ENCODE results near the gene RSL24D1.

The RSL24D1 gene

DNA sequence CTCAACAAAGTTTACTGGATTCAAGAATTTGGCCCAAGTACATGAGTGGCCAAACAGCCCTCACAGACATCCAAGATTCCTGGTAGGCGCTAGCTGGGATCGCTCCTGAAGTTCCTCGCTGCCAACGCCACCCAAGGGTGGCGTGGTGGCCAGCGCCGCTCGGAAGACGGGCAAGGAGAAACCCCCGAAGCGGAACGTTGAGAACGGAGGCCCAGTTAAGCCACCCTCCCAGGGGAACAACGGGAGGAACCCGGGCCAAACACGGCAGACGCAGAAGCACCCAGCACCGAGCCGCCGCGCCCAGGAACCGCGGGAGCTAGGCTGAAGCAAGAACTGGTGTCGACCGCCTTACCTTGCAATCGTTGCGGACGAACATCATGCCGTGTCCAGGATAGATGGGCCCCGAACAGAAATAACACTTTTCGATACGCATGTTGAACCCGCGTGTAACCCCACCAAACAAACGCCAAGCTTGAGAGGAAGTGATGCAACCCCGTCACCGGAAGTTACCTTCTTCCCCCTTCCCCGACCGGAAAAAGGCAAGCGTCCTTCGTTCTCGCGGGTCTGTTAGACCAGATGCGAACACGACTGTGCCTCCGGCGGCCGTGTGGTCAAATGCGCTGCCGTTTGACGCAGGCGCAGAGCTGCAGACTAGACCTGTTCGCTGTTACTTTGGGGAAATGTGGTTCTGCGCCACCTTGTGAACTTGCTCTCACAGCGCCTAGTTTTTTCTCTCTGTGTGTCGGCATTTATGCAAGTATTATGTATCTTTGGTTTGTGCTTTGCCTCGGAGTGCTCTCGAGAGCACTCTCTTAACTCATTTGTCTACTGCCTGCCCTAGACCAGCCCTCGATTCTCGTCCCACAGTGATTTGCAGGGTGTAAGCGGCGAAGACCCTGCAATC lies at the start of gene RSL24D1:
Gene RSL24D1, minus strand, starts transcription at position 484 of the 904 bp plus-strand sequence. Its CDS starts 51 bp downstream, at position 433.
- H3K4me1 ChIP-seq (ENCODE audit: insufficient read depth, low read length): peaks cover 28% of the 10 kb centered on the region
- no peaks in the 10 kb centered on the region for H3K9me3 ChIP-seq (ENCODE audit: low read length)
- H3K9ac ChIP-seq (ENCODE audit: low read length): peak within 1 kb of the TSS; percentile 96
- peak within 1 kb of the TSS; percentile 80 for H3K27ac ChIP-seq (ENCODE audit: low read depth, low read length)
- no peaks in the 10 kb centered on the region for H3K27me3 ChIP-seq (ENCODE audit: control insufficient read depth in 1 of 2, insufficient read depth in 2 of 2, low read length in 2 of 2)
- peak within 1 kb of the TSS; percentile 52 to 93 for H3K4me3 ChIP-seq (ENCODE audit: low read depth in 1 of 2, low read length in 2 of 2)
- H3K36me3 ChIP-seq (ENCODE audit: insufficient read depth, low read length): peaks cover 9% of the 10 kb centered on the region

DNA sequence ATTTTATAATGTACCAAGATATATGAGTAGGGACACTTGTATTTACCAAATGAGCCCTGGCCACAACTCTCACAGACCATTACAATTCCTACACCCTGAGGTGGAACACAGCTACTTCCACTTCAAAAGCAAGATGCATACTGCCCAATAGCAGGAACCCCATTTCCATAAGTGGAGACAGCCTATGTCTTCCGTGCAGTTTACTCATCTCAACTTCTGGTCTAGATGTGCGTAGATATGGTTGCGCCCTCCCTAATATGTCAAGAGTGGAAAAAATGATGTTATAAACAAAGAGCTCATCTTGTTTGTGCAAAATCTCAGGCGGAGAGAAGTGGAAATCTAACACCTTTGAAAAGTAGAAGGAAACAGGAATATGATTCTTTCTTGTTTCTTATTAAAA lies 48.3 kb upstream of the RSL24D1 start:
- no peak overlapping the region for H3K4me3 ChIP-seq (ENCODE audit: low read depth in 1 of 2, low read length in 2 of 2)
- no peaks in the 10 kb centered on the region for H3K36me3 ChIP-seq (ENCODE audit: insufficient read depth, low read length)
- H3K9me3 ChIP-seq (ENCODE audit: low read length): no peaks in the 10 kb centered on the region
- H3K27ac ChIP-seq (ENCODE audit: low read depth, low read length): no peak overlapping the region
- no peaks in the 10 kb centered on the region for H3K27me3 ChIP-seq (ENCODE audit: control insufficient read depth in 1 of 2, insufficient read depth in 2 of 2, low read length in 2 of 2)
- no peaks in the 10 kb centered on the region for H3K4me1 ChIP-seq (ENCODE audit: insufficient read depth, low read length)
- no peak overlapping the region for H3K9ac ChIP-seq (ENCODE audit: low read length)

DNA sequence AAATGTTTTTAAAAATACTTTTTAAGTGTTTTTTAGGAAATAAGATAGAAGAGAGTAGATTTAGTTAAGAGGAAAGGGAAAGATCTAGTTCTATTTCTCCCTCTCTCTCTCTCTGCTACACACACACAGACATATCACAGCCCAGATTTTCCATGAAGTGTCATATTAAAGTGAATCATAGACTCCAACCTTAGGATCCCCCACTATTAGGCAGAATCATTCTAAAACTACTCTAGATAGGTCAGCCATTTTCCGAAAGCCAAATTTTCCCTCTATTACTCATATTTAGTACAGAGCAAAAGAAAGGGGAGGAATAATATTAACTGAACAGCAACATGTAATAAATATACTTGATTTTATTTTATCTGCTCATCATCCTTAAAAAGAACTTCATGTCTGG lies 45.1 kb upstream of the RSL24D1 start:
- Histone ChIP-seq H3K9ac (ENCODE audit: low read length) (no peak overlapping the region), H3K36me3 (ENCODE audit: insufficient read depth, low read length) (no peaks in the 10 kb centered on the region), H3K4me1 (ENCODE audit: insufficient read depth, low read length) (no peaks in the 10 kb centered on the region), H3K27me3 (ENCODE audit: control insufficient read depth in 1 of 2, insufficient read depth in 2 of 2, low read length in 2 of 2) (no peaks in the 10 kb centered on the region), H3K9me3 (ENCODE audit: low read length) (no peaks in the 10 kb centered on the region), H3K4me3 (ENCODE audit: low read depth in 1 of 2, low read length in 2 of 2) (no peak overlapping the region), H3K27ac (ENCODE audit: low read depth, low read length) (no peak overlapping the region)

DNA sequence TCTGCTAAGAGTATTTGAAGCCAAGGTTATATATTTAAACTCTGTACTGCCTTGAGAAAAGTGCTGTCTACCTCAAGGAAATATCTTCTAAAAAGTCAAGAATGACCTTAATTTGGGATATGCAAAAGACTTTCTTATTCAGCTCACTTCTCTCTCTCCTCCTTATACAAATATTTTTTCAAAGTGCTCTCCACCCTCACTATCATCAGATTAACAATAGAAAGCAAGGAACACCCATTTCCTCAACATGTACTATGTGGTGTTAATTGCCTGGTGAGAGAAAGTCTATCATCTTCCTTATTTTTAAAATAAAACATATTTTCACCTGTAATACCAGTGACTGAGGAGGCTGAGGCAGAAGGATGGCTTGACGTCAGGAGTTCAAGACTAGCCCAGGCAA lies 44.4 kb upstream of the RSL24D1 start:
- Histone ChIP-seq H3K4me1 (ENCODE audit: insufficient read depth, low read length) (no peaks in the 10 kb centered on the region), H3K9ac (ENCODE audit: low read length) (no peak overlapping the region), H3K9me3 (ENCODE audit: low read length) (no peaks in the 10 kb centered on the region), H3K36me3 (ENCODE audit: insufficient read depth, low read length) (no peaks in the 10 kb centered on the region), H3K27ac (ENCODE audit: low read depth, low read length) (no peak overlapping the region), H3K4me3 (ENCODE audit: low read depth in 1 of 2, low read length in 2 of 2) (no peak overlapping the region), H3K27me3 (ENCODE audit: control insufficient read depth in 1 of 2, insufficient read depth in 2 of 2, low read length in 2 of 2) (no peaks in the 10 kb centered on the region)

DNA sequence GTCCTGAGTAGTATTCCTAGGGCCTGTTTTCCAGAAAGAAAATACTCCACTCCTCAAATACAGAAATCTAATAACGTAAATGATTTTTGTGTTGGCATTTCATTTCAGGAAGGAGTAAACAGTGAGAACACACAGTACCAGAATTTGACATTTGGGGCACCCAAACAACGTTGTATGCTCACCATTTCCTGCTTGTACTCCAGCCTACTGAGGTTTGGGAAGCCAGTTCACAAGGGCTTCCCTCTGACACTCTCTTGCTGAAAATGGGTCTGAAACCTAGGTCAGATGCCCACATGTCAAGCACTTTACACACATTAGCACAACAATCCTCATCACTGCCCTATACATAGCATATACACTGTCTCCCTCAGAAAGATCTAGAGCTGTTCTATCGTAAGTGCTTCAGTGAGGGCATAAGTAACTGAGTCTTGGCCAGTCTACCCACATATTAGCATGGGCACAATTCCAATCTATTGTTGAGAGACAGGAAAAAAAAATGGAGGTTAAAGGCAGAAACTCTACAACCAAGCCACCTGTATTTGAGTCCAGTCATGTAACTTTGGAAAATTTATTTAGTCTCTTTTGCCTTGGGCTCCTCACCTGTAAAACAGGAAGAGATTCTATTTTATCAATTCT lies 43.5 kb upstream of the RSL24D1 start:
- no peaks in the 10 kb centered on the region for H3K4me1 ChIP-seq (ENCODE audit: insufficient read depth, low read length)
- H3K27ac ChIP-seq (ENCODE audit: low read depth, low read length): no peak overlapping the region
- H3K27me3 ChIP-seq (ENCODE audit: control insufficient read depth in 1 of 2, insufficient read depth in 2 of 2, low read length in 2 of 2): no peaks in the 10 kb centered on the region

DNA sequence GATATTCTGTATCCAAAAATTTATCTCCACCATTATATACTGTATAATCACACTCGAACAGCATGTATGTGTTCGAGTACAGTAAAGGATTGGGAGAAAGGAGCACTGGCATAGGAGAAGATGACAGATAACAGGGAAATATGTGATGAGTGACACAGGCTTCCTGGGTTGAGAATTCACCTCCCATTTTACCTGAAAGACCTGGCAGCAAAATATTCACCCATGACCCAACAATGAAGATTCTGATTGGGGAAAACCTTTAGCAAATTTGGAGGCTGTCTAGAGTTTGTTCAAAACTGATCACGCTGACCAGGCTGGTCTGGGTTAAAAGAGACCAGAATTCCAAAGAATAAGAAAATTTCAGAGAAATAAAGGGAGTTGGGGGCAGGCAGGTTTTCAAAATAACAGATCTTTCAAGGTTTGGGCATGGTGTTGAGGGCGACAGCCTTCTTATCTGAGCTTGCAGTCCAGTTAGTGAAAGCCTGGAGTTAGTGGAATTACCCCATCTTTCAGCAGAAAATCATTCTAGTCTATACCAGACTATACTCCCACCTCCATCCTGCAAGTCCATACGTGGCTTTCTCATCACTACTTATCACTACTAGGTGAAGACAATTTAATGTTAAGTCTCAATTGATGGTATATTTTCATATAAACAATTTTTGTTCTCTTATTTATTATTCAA lies 42.8 kb upstream of the RSL24D1 start:
- Histone ChIP-seq H3K36me3 (ENCODE audit: insufficient read depth, low read length) (no peaks in the 10 kb centered on the region), H3K4me3 (ENCODE audit: low read depth in 1 of 2, low read length in 2 of 2) (no peak overlapping the region), H3K9ac (ENCODE audit: low read length) (no peak overlapping the region), H3K27ac (ENCODE audit: low read depth, low read length) (no peak overlapping the region), H3K4me1 (ENCODE audit: insufficient read depth, low read length) (no peaks in the 10 kb centered on the region), H3K9me3 (ENCODE audit: low read length) (no peaks in the 10 kb centered on the region), H3K27me3 (ENCODE audit: control insufficient read depth in 1 of 2, insufficient read depth in 2 of 2, low read length in 2 of 2) (no peaks in the 10 kb centered on the region)

More for the DNA sequence above, 43.5 kb upstream of the RSL24D1 start:
- Histone ChIP-seq H3K9me3 (ENCODE audit: low read length) (no peaks in the 10 kb centered on the region), H3K9ac (ENCODE audit: low read length) (no peak overlapping the region), H3K4me3 (ENCODE audit: low read depth in 1 of 2, low read length in 2 of 2) (no peak overlapping the region), H3K36me3 (ENCODE audit: insufficient read depth, low read length) (no peaks in the 10 kb centered on the region)

DNA sequence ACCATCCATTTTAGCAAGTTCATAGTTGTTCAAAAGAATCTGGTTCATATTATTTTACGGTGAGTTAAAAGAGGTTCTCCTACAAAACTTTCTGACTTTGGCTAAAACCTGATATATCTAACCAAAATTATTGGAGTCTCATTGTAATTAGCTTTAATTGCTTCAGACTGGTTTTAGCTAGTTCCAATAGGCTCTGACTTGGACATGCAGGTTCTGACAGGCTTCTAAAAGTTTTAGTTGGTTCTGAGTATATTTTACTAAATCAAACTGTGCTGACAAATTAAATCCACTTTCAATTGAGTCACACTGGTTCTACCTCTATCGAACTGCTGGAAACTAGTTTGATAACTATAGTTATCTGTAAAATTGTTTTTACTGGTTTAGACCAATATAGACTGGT lies 42.1 kb upstream of the RSL24D1 start:
- H3K9me3 ChIP-seq (ENCODE audit: low read length): no peaks in the 10 kb centered on the region
- H3K9ac ChIP-seq (ENCODE audit: low read length): no peak overlapping the region
- no peaks in the 10 kb centered on the region for H3K36me3 ChIP-seq (ENCODE audit: insufficient read depth, low read length)

DNA sequence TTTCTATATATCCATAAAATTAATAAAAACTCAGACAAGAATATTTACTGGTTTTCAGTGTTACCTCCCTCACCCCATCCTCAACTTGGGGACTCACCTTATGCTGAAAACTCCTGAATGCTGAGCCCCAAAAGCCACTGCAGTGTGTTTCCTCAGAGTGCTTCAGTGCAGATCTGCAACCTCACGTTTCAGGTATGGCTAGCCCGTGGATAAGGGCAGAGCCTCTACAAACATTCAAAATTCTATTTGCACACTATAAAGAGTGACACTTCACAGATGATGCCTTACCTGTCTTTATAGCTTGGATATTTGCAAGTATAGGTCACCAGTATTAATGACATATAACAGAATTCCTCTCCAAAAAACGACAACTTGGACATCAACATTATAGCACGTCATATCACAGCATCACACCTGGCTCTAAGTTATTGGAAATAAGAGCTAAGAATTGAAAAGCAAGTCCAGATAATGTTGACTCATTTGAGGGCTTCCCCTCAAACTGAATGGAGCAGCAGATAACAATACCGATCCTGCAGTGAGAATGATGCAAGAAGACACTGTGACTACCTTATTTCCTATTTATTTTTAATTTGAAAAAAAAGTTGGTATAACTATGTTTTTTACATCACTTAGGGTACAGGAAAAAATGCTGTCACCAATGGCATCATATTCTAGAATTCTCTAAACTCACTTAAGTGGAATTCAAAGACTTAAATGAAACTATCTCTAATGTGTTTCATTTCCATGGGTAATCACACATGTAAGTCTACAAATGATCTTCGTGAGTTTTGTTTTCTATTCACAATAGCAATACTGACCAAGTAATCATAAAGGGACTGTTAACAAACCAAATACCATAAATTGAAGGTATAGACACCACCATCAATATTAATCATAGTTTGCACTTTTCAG lies 40.7 kb upstream of the RSL24D1 start:
- Histone ChIP-seq H3K9ac (ENCODE audit: low read length) (no peak overlapping the region), H3K27ac (ENCODE audit: low read depth, low read length) (no peak overlapping the region), H3K9me3 (ENCODE audit: low read length) (no peaks in the 10 kb centered on the region), H3K4me1 (ENCODE audit: insufficient read depth, low read length) (no peaks in the 10 kb centered on the region), H3K36me3 (ENCODE audit: insufficient read depth, low read length) (no peaks in the 10 kb centered on the region), H3K27me3 (ENCODE audit: control insufficient read depth in 1 of 2, insufficient read depth in 2 of 2, low read length in 2 of 2) (no peaks in the 10 kb centered on the region), H3K4me3 (ENCODE audit: low read depth in 1 of 2, low read length in 2 of 2) (no peak overlapping the region)

More for the DNA sequence above, 42.1 kb upstream of the RSL24D1 start:
- Histone ChIP-seq H3K4me3 (ENCODE audit: low read depth in 1 of 2, low read length in 2 of 2) (no peak overlapping the region), H3K27ac (ENCODE audit: low read depth, low read length) (no peak overlapping the region), H3K4me1 (ENCODE audit: insufficient read depth, low read length) (no peaks in the 10 kb centered on the region), H3K27me3 (ENCODE audit: control insufficient read depth in 1 of 2, insufficient read depth in 2 of 2, low read length in 2 of 2) (no peaks in the 10 kb centered on the region)

DNA sequence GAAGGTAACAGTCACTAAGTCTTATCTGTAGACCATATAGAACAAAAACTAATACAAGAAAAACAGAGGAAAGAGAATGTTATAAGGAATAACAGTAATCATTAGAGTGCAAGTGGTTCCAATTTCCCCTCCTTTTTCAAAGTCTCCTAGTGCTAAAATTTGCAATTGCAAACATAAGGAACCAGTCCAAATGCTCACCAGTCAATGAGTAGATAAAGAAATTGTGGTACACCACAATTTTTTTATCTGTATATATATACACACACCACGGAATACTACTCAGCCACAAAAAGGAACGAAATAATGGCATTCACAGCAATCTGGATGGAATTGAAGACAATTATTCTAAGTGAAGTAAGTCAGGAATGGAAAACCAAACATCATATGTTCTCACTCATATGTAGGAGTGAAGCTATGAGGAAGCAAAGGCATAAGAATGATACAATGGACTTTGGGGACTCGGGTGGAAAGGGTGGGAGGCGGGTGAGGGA lies 38.9 kb upstream of the RSL24D1 start:
- H3K4me3 ChIP-seq (ENCODE audit: low read depth in 1 of 2, low read length in 2 of 2): no peak overlapping the region
- no peaks in the 10 kb centered on the region for H3K4me1 ChIP-seq (ENCODE audit: insufficient read depth, low read length)
- H3K27me3 ChIP-seq (ENCODE audit: control insufficient read depth in 1 of 2, insufficient read depth in 2 of 2, low read length in 2 of 2): no peaks in the 10 kb centered on the region
- no peak overlapping the region for H3K9ac ChIP-seq (ENCODE audit: low read length)
- no peak overlapping the region for H3K27ac ChIP-seq (ENCODE audit: low read depth, low read length)
- H3K9me3 ChIP-seq (ENCODE audit: low read length): no peaks in the 10 kb centered on the region
- no peaks in the 10 kb centered on the region for H3K36me3 ChIP-seq (ENCODE audit: insufficient read depth, low read length)

DNA sequence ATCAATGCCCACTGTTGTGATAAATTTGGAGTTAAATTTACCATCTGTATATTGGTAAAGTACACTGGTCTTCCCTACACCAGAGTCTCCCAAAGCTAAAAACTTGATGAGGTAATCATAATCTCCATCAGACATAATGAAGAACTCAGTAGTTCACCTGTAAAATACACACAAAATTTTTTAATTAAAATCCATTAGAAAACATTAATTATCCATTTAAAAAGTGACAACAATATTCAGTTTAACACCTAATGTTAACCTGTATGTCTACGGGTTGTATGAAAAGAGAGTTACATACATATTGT lies 38.0 kb upstream of the RSL24D1 start:
- no peaks in the 10 kb centered on the region for H3K36me3 ChIP-seq (ENCODE audit: insufficient read depth, low read length)
- H3K9ac ChIP-seq (ENCODE audit: low read length): no peak overlapping the region
- H3K27ac ChIP-seq (ENCODE audit: low read depth, low read length): no peak overlapping the region
- H3K9me3 ChIP-seq (ENCODE audit: low read length): no peaks in the 10 kb centered on the region
- no peaks in the 10 kb centered on the region for H3K4me1 ChIP-seq (ENCODE audit: insufficient read depth, low read length)
- no peak overlapping the region for H3K4me3 ChIP-seq (ENCODE audit: low read depth in 1 of 2, low read length in 2 of 2)
- no peaks in the 10 kb centered on the region for H3K27me3 ChIP-seq (ENCODE audit: control insufficient read depth in 1 of 2, insufficient read depth in 2 of 2, low read length in 2 of 2)
